VCaP (cell line): Measurements from ENCODE around the gene FIGLA.

ENCODE experiments used
- H3K27ac ChIP-seq: fragments of 450-650 bp; 2 replicates; pipeline ENCODE4 v1.5.1; 2017
- TF ChIP-seq, protein P1 (sequence below): fragments of 450-650 bp; conservative IDR thresholded peaks from 2 replicates; pipeline ENCODE4 v1.5.1; 2017; ENCODE audit warnings: mild to moderate bottlenecking, moderate library complexity

FIGLA gene

DNA sequence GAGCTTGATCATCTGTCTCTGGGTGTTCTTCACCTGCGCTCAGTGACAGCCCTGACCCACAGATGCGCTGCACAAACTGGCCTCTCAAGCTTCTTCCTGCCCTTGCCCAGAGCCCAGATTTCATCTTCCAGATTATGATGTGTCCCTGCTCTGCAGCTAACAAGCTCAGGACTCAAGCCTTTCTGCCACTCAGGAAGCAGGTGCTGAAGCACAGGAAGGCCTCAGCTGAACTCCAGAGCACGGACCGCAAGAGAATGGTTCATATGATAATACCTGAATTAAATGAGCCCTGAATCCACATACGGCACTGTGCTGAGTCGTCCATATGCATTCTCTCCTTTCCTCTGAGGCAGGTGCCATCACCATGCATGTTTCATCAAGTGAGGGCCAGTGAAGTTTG lies 41.4 kb upstream of the FIGLA start:
- TF ChIP-seq, protein P1, sequence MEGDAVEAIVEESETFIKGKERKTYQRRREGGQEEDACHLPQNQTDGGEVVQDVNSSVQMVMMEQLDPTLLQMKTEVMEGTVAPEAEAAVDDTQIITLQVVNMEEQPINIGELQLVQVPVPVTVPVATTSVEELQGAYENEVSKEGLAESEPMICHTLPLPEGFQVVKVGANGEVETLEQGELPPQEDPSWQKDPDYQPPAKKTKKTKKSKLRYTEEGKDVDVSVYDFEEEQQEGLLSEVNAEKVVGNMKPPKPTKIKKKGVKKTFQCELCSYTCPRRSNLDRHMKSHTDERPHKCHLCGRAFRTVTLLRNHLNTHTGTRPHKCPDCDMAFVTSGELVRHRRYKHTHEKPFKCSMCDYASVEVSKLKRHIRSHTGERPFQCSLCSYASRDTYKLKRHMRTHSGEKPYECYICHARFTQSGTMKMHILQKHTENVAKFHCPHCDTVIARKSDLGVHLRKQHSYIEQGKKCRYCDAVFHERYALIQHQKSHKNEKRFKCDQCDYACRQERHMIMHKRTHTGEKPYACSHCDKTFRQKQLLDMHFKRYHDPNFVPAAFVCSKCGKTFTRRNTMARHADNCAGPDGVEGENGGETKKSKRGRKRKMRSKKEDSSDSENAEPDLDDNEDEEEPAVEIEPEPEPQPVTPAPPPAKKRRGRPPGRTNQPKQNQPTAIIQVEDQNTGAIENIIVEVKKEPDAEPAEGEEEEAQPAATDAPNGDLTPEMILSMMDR = no peak
- H3K27ac ChIP-seq = no peak overlapping the region

DNA sequence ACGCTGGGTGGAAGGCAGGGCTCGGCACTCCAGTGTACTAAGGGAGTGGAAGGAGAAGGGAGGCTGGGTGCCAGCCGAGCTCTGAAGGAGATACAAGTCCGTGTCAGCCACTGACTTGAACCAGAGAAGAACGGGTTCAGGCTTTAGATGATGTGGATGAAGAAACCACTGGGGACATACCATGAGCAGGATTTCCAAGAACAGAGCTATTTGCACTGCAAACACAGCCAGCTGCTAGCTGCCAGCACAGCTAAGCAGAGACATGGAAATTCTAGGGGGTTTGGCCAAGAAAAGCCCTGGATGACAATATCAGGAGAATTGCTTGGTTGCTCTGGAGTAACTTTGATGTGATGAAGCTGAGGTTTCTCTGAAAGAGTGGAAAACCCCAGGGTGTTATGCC lies 39.9 kb upstream of the FIGLA start:
- TF ChIP-seq, protein P1 = no peak
- no peak overlapping the region for H3K27ac ChIP-seq

DNA sequence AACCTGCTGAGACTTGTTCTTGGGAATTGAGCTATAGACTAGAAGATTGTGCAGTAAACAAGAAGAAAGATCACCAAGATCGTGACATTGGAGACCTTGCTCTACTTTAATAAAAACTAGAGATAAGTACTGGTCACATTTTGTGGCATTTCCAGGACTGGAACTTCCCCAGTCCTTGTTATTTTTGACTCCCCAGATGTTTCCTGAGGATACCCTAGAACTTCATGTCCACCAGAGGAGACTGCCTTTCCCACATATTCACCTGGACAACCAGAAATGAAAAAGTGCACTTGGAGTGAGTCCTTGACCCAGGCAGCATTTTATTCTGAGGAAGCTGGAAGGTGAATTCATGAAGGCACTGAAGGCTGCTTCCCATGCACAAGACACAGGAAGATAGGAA lies 39.5 kb upstream of the FIGLA start:
- no peak overlapping the region for H3K27ac ChIP-seq
- TF ChIP-seq, protein P1 = no peak

DNA sequence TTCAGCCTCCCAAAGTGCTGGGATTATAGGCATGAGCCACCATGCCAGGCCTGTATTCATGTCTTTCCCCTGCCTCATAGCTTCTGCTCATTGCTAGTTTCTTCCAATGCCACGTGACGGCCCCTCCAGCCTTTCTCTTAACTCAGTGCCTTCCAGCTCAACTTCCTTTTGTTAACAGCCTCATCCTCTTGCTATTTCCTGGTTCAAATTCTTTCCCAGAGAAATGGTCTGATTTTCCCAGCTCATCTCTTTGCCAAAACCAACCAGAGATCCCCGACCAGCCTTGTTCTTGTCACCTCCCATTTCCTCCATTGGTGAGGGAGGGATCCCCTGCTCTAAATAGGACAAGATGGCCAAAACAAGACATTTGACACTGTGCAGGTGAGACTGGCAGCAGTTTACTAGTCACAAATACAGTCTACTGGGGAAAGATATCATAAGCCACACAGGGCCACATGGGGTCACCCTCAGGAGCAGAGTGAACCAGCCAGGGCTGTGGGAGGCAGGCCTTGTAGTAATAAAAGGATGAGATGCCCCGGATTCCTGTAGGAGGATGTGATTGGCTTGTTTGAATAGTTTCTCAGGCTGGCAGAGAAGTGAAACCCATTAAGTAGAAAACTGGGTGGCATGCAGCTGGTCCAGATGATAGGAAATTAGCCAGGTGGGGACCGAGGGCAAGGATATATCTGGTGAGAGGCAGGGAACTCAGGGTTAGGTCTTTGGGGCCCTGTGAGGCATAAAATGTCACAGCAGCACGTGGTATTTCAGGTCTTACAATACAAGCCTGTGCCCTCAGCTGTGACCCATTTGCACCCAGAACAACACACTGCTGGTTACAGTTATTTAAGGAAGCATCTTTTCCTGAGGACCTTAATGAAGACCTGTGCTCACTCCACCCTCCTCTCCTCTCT lies 38.7 kb upstream of the FIGLA start:
- TF ChIP-seq, protein P1 = no peak
- H3K27ac ChIP-seq = no peak overlapping the region

DNA sequence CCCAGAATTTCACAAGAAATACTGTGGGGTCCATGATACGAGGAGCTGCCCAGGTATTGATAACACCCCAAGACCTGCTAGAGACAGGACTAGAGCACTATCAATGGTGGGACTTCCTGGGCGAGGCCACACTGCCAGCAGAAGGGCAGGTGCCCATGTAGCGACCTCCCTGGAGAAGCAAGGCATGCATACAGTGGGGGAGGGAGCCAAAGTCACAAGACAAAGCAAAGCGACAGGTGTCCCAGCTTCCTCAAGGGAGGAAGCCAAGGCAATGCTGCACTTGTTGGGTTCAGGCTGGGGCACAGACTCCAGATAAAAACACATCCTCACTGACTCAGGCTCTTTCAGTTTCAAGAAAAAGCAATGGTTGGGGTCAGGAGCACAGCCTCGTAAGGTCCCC lies 37.7 kb upstream of the FIGLA start:
- TF ChIP-seq, protein P1 = no peak
- no peak overlapping the region for H3K27ac ChIP-seq

DNA sequence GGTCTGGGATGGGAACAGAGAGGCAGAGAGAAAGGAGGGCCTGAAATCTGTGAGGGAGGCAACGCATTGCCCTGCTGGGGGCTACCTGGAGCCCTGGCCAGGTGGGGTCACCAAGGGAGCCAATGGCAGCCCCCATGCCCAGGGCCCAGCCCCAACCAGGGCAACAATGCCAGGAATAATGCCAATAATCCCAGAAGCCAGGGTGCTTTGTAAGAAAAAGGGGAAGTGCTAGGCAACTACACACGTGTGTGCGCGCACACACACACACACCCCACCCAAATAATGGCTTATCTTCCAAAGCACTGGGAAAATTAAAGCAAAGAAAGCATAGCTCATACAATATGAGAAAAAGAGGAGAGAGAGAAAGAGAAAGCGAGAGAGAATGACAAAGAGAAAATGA lies 36.9 kb upstream of the FIGLA start:
- TF ChIP-seq, protein P1 = no peak
- H3K27ac ChIP-seq = no peak overlapping the region

DNA sequence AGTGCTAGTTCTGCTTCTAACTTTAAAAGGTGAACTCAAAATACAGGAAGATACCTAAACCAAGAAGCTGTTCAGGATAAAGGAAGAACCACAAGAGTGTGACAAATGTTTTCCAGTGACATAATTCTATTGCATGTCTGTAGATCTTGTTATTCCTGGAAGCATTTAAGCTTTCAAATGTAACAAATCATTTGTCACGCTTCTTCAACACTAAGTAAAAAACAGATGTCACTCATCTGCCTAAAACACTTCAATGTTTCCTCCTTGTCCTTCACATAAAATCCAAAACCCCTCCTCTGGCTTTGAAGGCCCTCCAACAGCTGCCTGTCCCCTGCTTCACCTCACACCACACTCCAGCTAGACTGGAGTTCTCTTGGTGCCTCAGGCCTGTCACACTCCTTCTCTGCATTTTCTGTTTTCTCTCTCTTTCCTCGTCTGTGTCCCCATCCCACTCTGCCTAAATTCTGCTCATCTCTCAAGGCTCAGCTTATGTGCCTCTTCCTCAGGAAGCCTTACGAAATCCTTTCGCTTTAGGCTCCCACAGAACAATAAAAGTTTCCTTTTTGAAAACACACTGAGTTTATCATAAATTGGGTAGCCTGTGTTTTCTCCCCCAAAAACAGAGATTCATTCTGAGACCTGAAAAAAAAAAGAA lies 36.4 kb upstream of the FIGLA start:
- TF ChIP-seq, protein P1 = no peak
- H3K27ac ChIP-seq = no peak overlapping the region
